ENCODE data around the gene HSD17B11.
"Not testable (repeated sequence)": the region's sequence is repeated elsewhere in the genome, so short reads cannot be mapped to it uniquely, and the experiment has no call there.

HSD17B11 gene

DNA sequence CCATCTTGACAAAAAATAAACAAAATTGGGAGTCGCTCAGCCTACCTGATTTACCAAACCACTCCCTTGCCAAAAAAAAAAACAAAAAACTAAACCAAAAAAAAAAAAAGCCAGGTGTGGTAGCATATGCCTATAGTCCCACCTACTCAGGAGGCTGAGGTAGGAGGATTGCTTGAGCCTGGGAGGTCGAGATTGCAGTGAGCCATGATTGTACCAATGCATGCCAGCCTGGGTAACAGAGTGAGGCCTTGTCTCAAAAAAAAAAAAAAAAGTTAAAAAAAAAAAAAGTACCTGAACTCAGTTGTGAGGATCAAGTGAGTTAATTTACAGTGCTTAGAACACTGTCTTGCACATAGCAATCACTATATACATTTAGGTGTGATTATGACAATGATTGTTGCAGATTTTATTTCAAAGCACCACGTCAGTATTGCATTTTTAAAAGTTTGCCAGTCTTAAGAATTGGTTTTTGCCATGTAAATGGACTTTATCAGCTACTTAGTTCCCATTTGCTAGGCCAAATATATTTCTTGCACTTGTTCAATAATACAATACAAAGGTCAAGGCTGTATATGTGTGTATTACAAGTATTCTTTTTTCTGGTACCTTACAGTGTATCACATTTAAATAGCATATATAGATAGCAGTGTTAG, 36.0 kb upstream of the HSD17B11 start:
- TF ChIP-seq MYC (IDR thresholded peaks at IDR 0.05; ENCODE audit: low read depth, low read length) (no peak), POLR2A (IDR thresholded peaks at IDR 0.05; ENCODE audit: extremely low read depth, insufficient read length) (no peak)
- TF ChIP-seq, protein P1, sequence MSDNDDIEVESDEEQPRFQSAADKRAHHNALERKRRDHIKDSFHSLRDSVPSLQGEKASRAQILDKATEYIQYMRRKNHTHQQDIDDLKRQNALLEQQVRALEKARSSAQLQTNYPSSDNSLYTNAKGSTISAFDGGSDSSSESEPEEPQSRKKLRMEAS (IDR thresholded peaks at IDR 0.05; ENCODE audit: low read depth, low read length) = no peak
- TF ChIP-seq, protein P2, sequence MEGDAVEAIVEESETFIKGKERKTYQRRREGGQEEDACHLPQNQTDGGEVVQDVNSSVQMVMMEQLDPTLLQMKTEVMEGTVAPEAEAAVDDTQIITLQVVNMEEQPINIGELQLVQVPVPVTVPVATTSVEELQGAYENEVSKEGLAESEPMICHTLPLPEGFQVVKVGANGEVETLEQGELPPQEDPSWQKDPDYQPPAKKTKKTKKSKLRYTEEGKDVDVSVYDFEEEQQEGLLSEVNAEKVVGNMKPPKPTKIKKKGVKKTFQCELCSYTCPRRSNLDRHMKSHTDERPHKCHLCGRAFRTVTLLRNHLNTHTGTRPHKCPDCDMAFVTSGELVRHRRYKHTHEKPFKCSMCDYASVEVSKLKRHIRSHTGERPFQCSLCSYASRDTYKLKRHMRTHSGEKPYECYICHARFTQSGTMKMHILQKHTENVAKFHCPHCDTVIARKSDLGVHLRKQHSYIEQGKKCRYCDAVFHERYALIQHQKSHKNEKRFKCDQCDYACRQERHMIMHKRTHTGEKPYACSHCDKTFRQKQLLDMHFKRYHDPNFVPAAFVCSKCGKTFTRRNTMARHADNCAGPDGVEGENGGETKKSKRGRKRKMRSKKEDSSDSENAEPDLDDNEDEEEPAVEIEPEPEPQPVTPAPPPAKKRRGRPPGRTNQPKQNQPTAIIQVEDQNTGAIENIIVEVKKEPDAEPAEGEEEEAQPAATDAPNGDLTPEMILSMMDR (IDR thresholded peaks at IDR 0.05; ENCODE audit: low read depth, low read length) = no peak
- DNase-seq (ENCODE audit: low read depth) = no peak

DNA sequence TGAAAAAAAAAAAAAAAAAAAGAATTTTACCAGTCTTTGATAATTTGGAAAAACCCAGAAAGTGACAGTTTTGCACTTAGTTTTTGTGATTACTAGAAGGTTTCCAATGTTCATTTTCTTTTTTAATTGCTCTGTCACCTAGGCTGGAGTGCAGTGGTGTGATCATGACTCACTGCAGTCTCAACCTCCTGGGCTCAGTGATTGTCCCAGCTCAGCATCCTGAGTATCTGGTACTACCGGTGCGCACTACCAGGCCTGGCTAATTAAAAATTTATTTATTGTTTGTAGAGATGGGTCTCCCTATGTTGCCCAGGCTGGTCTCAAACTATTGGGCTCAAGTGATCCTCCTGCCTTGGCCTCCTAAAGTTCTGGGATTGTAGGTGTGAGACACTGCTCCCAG, 34.7 kb upstream of the HSD17B11 start:
- DNase-seq (ENCODE audit: low read depth) = no peak

More for the DNA sequence above, 36.0 kb upstream of the HSD17B11 start:
- H3K4me3 ChIP-seq (ENCODE audit: low read depth, low read length) = no peak overlapping the region

DNA sequence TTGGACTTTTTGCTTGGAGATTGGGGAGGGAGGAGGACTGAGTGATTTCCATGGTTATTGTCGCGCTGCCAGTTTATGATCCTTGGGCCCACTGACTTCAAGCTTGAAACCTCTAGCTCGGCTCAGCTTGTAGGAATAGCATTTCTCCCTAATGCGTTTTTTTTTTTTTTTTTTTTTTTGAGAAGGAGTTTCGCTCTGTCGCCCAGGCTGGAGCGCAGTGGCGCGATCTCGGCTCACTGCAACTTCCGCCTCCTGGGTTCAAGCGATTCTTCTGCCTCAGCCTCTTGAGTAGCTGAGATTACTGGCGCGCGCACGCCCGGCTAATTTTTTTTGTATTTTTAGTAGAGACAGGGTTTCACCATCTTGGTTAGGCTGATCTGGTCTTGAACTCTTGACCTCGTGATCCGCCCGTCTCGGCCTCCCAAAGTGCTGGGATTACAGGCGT, 33.1 kb upstream of the HSD17B11 start:
- peak overlapping the region; percentile 92 for H3K4me3 ChIP-seq (ENCODE audit: low read depth, low read length)
- not testable (repeated sequence) for DNase-seq (ENCODE audit: low read depth)

More for the DNA sequence above, 34.7 kb upstream of the HSD17B11 start:
- H3K4me3 ChIP-seq (ENCODE audit: low read depth, low read length) = no peak overlapping the region
- no peak for TF ChIP-seq POLR2A (IDR thresholded peaks at IDR 0.05; ENCODE audit: extremely low read depth, insufficient read length)
- TF ChIP-seq, protein P1 (IDR thresholded peaks at IDR 0.05; ENCODE audit: low read depth, low read length) = no peak
- no peak for TF ChIP-seq MYC (IDR thresholded peaks at IDR 0.05; ENCODE audit: low read depth, low read length)
- TF ChIP-seq, protein P2 (IDR thresholded peaks at IDR 0.05; ENCODE audit: low read depth, low read length) = no peak

DNA sequence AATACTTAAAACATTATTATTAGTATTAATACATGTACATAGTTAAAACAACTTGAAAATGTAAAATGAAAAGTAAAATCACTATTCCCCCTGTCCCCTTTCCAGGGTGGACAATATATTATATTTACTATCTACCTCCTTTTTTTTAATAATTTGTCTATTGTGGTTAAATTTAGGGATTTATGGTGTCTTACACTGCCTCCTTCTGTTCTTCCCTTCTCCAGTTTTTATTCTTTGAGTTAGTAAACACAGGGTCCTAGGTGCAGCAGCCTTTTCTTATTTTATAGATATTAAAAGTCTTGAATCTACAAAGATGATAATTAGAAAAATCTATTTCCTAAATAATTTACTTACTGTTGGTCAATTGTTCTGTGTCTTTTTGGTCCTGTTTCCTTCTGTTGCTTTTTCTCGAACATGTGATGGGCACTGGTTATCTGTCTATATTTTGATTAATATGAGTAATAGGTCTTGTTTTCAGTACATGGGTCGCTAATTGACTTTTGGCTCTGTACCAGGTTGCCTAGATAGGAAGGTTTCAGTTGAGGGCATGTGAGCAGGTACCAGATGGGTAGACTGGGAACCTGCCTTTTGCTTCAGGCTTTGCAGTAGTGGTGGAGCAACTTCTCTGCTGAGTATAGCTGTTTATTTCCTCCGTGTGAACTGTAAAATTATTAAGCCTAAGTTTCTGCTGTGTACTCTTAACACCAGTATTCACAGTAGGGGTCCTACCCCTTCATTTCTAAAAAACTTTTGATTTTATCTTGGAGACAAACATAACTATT, 32.5 kb upstream of the HSD17B11 start:
- peak overlapping the region; percentile 92 for H3K4me3 ChIP-seq (ENCODE audit: low read depth, low read length)
- peak; percentile 30 for DNase-seq (ENCODE audit: low read depth)
- TF ChIP-seq, protein P1 (IDR thresholded peaks at IDR 0.05; ENCODE audit: low read depth, low read length) = no peak
- TF ChIP-seq POLR2A (IDR thresholded peaks at IDR 0.05; ENCODE audit: extremely low read depth, insufficient read length) = no peak
- TF ChIP-seq MYC (IDR thresholded peaks at IDR 0.05; ENCODE audit: low read depth, low read length) = no peak
- TF ChIP-seq, protein P2 (IDR thresholded peaks at IDR 0.05; ENCODE audit: low read depth, low read length) = no peak

DNA sequence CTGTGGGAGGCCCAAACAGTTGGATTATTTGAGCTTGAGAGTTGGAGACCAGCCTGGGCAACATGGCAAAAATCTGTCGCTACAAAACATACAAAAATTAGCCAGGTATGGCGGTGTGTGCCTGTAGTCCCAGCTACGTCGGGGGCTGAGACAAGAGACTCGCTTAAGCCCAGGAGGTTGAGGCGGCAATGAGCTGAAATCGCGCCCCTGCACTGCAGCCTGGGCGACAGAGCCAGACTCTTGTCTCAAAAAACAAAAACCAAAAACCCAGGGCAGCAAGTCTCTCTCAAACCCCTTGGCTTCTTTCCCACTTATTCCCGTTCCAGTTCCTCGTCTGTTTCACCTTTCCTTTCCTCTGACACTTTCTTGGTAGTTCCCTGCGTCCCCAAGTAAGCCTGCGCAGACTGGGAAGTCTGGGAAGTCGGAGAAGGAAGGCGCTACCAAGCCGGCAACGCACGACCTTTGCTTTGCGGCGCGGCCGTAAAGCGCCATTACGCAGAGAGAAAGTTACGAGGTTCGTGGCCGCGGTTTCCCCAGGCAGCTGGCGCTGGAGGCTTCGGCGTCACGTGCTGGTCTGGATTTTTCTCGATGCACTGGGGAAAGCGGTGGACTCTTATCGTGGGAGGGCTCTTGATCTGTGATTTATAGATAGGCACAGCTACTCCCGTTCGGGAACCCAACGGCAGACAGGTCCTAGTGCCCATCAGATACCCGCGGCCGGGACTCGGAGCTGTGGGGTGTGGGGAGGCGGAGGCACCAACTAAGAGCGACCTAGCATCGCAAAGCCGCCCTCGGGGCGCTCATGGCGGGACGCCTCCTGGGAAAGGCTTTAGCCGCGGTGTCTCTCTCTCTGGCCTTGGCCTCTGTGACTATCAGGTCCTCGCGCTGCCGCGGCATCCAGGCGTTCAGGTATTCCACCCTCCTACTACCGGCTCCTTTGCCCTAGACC, 31.4 kb upstream of the HSD17B11 start, which contains the start of gene NUDT9:
Gene NUDT9, plus strand, starts transcription at position 470 of the 949 bp plus-strand sequence. Its CDS starts 333 bp downstream, at position 803.
- DNase-seq (ENCODE audit: low read depth) = peak; percentile 95
- peak within 1 kb of the TSS; percentile 92 for H3K4me3 ChIP-seq (ENCODE audit: low read depth, low read length)
- TF ChIP-seq POLR2A (IDR thresholded peaks at IDR 0.05; ENCODE audit: extremely low read depth, insufficient read length) (peak; percentile 64), MYC (IDR thresholded peaks at IDR 0.05; ENCODE audit: low read depth, low read length) (peak; percentile 81)
- TF ChIP-seq, protein P2 (IDR thresholded peaks at IDR 0.05; ENCODE audit: low read depth, low read length) = no peak
- TF ChIP-seq, protein P1 (IDR thresholded peaks at IDR 0.05; ENCODE audit: low read depth, low read length) = peak; percentile 92
